Upper lobe of right lung (tissue), 1 donor: ENCODE measurements around the gene SCAPER. TPM values are rescaled to one million over a fixed set of nuclear protein-coding genes. Genes with fewer than 3 reads are reported as not detected.

Experiments used
- ATAC-seq: fragments of 200-7000 bp; cut with Tn5 transposase; one replicate; pipeline ENCODE4 v1.9.1; 2020; ENCODE audit warnings: mild to moderate bottlenecking, moderate library complexity
- DNase-seq: peaks from one replicate; pipeline ENCODE4 v3.0.0-alpha.2; 2020
- H3K27ac ChIP-seq: fragments of 200-600 bp; one replicate; pipeline ENCODE4 v1.8.0; 2022
- H3K27me3 ChIP-seq: fragments of 200-600 bp; one replicate; pipeline ENCODE4 v1.8.0; 2022; ENCODE audit warnings: mild to moderate bottlenecking
- H3K36me3 ChIP-seq: fragments of 200-600 bp; one replicate; pipeline ENCODE4 v1.8.0; 2022
- H3K4me1 ChIP-seq: fragments of 200-600 bp; one replicate; pipeline ENCODE4 v1.8.0; 2022
- H3K4me3 ChIP-seq: fragments of 200-600 bp; one replicate; pipeline ENCODE4 v1.8.0; 2022; ENCODE audit warnings: mild to moderate bottlenecking
- H3K9me3 ChIP-seq: fragments of 200-600 bp; one replicate; pipeline ENCODE4 v1.8.0; 2022
- CTCF ChIP-seq: fragments of 200-600 bp; IDR thresholded peaks from one replicate; pipeline ENCODE4 v1.8.0; 2022; ENCODE audit warnings: antibody characterized with exemption
- intact Hi-C: fragments of 100-400 bp; cut with DNase I; formaldehyde crosslinking; loops from one replicate; pipeline ENCODE4 v1.11.0; 2022
- total RNA-seq: library from RNA; stranded (reverse); fragmentation: NEBNext Ultra II Directional; extraction: Animal tissue kit (Norgen Biotek cat#: 25700); gene quantifications from one replicate; pipeline ENCODE4 v1.2.1, GENCODE V29; 2021
- donor health status: DM: no; HTN: yes; CAD: no; lungs with severe emphysema.

The SCAPER gene
- total RNA-seq, 1 donor from 2014 or later = 44.3 TPM

- Histone ChIP-seq H3K36me3 (no peaks in the 10 kb centered on the region), H3K4me3 (no peak overlapping the region), H3K27ac (no peak overlapping the region), H3K9me3 (no peaks in the 10 kb centered on the region), H3K27me3 (no peaks in the 10 kb centered on the region), H3K4me1 (no peaks in the 10 kb centered on the region)
- DNase-seq = no peak
- ATAC-seq = no peak
- intact Hi-C loops = no loop called here
- no peak for TF ChIP-seq CTCF
Measured at GRCh38 chr15:76382987-76383728, 522.0 kb downstream of the SCAPER start.

- H3K36me3 ChIP-seq = no peaks in the 10 kb centered on the region
- no peaks in the 10 kb centered on the region for H3K27me3 ChIP-seq
- ATAC-seq (no peak), DNase-seq (no peak)
- intact Hi-C loops = no loop called here
- no peak overlapping the region for H3K4me3 ChIP-seq
- TF ChIP-seq CTCF = no peak
- no peaks in the 10 kb centered on the region for H3K4me1 ChIP-seq
- no peaks in the 10 kb centered on the region for H3K9me3 ChIP-seq
- H3K27ac ChIP-seq = no peak overlapping the region
Measured at GRCh38 chr15:76381366-76381765, 523.8 kb downstream of the SCAPER start.

GRCh38 chr15:76380249-76380648, 524.9 kb downstream of the SCAPER start:
- Histone ChIP-seq H3K4me1 (no peaks in the 10 kb centered on the region), H3K27ac (no peak overlapping the region), H3K27me3 (no peaks in the 10 kb centered on the region), H3K4me3 (no peak overlapping the region), H3K36me3 (no peaks in the 10 kb centered on the region), H3K9me3 (no peaks in the 10 kb centered on the region)
- TF ChIP-seq CTCF = no peak
- DNase-seq = no peak
- intact Hi-C loops = no loop called here
- ATAC-seq = no peak

- ATAC-seq (no peak), DNase-seq (no peak)
- Histone ChIP-seq H3K27me3 (no peaks in the 10 kb centered on the region), H3K27ac (no peak overlapping the region), H3K36me3 (peaks cover under 1% of the 10 kb centered on the region), H3K4me1 (no peaks in the 10 kb centered on the region), H3K9me3 (no peaks in the 10 kb centered on the region), H3K4me3 (no peak overlapping the region)
- no peak for TF ChIP-seq CTCF
- intact Hi-C loops = no loop called here
Measured at GRCh38 chr15:76378691-76379090, 526.4 kb downstream of the SCAPER start.

GRCh38 chr15:76377751-76378150, 527.4 kb downstream of the SCAPER start:
- Histone ChIP-seq H3K9me3 (no peaks in the 10 kb centered on the region), H3K4me3 (no peak overlapping the region), H3K36me3 (peaks cover 7% of the 10 kb centered on the region), H3K4me1 (no peaks in the 10 kb centered on the region), H3K27me3 (no peaks in the 10 kb centered on the region), H3K27ac (no peak overlapping the region)
- intact Hi-C loops = no loop called here
- DNase-seq = no peak
- no peak for ATAC-seq
- TF ChIP-seq CTCF = no peak

- ATAC-seq = no peak
- Histone ChIP-seq H3K4me1 (no peaks in the 10 kb centered on the region), H3K27ac (no peak overlapping the region), H3K4me3 (no peak overlapping the region), H3K9me3 (no peaks in the 10 kb centered on the region), H3K27me3 (no peaks in the 10 kb centered on the region), H3K36me3 (peaks cover 12% of the 10 kb centered on the region)
- no peak for TF ChIP-seq CTCF
- intact Hi-C loops = no loop called here
- DNase-seq = no peak
Measured at GRCh38 chr15:76377217-76377616, 527.9 kb downstream of the SCAPER start.
